ENCODE results near the gene TRHDE.

The TRHDE gene

DNA sequence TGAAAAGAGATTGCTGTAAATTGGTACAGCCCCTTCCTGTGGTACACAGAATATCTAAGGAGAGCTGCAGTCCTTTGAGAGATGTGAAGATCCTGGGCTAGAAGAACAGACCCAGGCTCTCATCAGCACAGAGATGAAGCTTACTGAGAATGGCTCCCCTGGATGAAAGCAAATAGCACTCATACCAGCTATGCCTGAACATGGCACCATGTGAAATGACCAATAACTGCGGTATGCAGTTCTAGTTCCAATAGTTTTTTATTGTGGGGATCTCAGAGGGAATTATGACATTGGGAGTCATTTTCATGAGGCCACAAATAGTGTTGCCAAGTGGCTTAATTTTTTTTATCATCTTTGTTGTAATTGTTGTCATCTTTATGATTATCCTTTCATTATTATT, 15.4 kb upstream of the TRHDE start:
- Histone ChIP-seq H3K4me1 (no peaks in the 10 kb centered on the region), H3K27me3 (no peaks in the 10 kb centered on the region), H3K9ac (no peak overlapping the region), H3K27ac (no peak overlapping the region), H3K4me2 (no peak overlapping the region), H4K20me1 (no peaks in the 10 kb centered on the region), H3K4me3 (no peak overlapping the region), H3K9me3 (replicated peaks in 1 of 11) (peaks cover 0 to 3% (median 0%) of the 10 kb centered on the region in 11 experiments; a peak in 2 of 22 replicates), H3K36me3 (no peaks in the 10 kb centered on the region)
- TF ChIP-seq Cebpa-rat (IDR thresholded peaks at IDR 0.05) = no peak

DNA sequence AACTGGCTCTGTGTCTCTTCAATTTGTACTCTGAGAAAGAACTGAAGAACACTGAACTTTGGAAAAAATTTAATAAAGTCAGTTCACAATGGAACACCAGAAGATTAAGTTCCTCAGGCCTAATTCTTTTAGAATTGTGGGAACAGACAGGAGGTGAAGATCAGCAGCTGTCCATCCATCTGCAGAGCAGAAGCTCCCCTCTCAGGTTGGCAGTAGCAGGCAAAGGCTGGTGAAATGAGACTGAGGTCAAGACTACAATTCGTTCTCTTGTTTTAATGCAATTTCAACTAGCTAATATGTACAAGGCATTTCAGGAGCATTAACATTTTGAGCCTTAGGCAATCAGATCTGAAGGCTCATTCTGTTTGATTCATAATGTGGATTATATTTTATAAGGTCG, 10.3 kb upstream of the TRHDE start:
- Histone ChIP-seq H3K4me3 (no peak overlapping the region), H3K27ac (no peak overlapping the region), H3K9ac (no peak overlapping the region), H3K4me2 (no peak overlapping the region), H3K9me3 (replicated peaks in 1 of 11) (no peaks in the 10 kb centered on the region), H4K20me1 (no peaks in the 10 kb centered on the region), H3K27me3 (no peaks in the 10 kb centered on the region), H3K36me3 (no peaks in the 10 kb centered on the region), H3K4me1 (no peaks in the 10 kb centered on the region)
- no peak for TF ChIP-seq Cebpa-rat (IDR thresholded peaks at IDR 0.05)

DNA sequence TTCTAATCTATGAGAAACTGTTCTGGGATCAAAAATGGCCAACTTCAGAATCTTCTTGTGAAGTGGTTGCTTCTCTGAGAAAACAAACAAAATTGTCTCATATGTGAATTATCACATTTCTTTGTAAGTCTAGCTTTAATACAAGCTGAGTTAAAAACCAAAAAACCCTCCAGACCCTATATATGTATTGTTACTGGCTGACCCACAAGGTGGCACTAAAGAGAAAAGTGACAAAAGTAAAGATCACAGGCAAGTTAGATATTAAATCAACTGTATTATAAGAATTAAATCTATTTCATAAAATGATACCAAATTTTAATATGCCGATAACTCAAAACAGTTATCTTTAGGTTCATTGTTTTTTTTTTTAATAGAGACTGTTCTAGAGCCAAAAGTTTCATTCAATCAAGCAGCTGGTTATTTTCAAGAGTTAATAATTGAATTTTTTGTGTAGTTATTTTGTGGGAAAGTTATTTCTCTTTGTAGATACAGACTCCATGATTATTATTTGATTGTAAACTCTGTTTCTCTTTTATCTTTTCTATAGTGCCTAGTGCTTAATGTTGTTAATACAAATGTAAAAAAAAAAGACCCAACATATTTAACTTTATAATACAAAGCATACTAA, 7.5 kb upstream of the TRHDE start:
- no peak for TF ChIP-seq Cebpa-rat (IDR thresholded peaks at IDR 0.05)
- no peaks in the 10 kb centered on the region for H3K9me3 ChIP-seq (replicated peaks in 1 of 11)
- no peaks in the 10 kb centered on the region for H4K20me1 ChIP-seq

DNA sequence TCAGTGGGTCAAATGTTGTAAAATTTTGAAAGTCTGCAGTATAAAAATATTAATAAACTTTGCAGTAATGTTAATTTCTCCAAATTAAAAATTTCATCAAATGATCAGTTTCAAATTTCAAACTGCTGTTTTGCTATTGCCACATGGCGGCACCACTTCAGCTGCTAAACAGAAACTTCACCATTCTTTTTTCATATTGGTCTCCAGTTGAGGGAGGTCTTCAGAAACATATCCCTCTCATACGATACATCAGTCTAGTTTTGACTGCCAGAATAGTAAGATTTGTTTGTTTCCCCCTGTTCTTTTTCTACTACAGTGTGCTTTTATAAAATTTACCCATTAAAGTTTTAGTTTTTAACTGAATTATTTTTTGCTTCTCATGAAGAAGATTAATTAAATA, 4.2 kb upstream of the TRHDE start:
- Histone ChIP-seq H3K9me3 (replicated peaks in 1 of 11) (peaks cover 10 to 20% (median 15%) of the 10 kb centered on the region in 11 experiments), H3K9ac (no peak overlapping the region), H3K4me1 (peaks cover 0 to 6% (median 0%) of the 10 kb centered on the region in 10 experiments; a peak in 1 of 20 replicates), H3K4me3 (no peak overlapping the region), H3K36me3 (no peaks in the 10 kb centered on the region), H3K27me3 (peaks cover 23 to 37% (median 35%) of the 10 kb centered on the region in 11 experiments), H4K20me1 (no peaks in the 10 kb centered on the region), H3K27ac (no peak overlapping the region), H3K4me2 (no peak overlapping the region)
- TF ChIP-seq Cebpa-rat (IDR thresholded peaks at IDR 0.05) = no peak

More for the DNA sequence above, 7.5 kb upstream of the TRHDE start:
- no peak overlapping the region for H3K4me2 ChIP-seq
- H3K4me1 ChIP-seq = no peaks in the 10 kb centered on the region
- peaks cover 0 to 4% (median 2%) of the 10 kb centered on the region in 11 experiments; a peak in 11 of 22 replicates for H3K27me3 ChIP-seq
- H3K36me3 ChIP-seq = no peaks in the 10 kb centered on the region
- no peak overlapping the region for H3K27ac ChIP-seq
- no peak overlapping the region for H3K4me3 ChIP-seq
- H3K9ac ChIP-seq = no peak overlapping the region

DNA sequence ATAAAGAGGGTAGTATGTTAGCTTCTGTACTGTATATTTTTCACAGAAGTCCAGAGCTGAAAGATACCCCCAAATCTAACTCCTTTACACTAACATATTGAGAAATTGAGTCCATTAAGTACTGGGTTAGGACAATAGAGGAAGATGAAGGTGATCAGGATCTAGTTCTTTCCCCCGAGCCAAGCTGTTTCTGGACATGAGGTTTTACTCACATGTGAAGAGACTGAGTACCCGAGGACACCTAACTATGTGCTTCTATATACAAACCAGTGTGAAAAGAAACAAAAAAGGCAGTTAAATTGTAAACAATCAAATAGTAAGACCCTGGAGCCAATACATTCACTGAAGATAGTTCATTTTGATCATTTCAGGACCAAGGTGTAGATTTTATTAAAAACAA, 3.8 kb upstream of the TRHDE start:
- no peaks in the 10 kb centered on the region for H4K20me1 ChIP-seq
- no peak overlapping the region for H3K4me2 ChIP-seq
- peaks cover 14 to 24% (median 19%) of the 10 kb centered on the region in 11 experiments for H3K9me3 ChIP-seq (replicated peaks in 1 of 11)
- H3K36me3 ChIP-seq = no peaks in the 10 kb centered on the region
- no peak overlapping the region for H3K9ac ChIP-seq
- no peak overlapping the region for H3K27ac ChIP-seq
- peaks cover 0 to 6% (median 0%) of the 10 kb centered on the region in 10 experiments; a peak in 1 of 20 replicates for H3K4me1 ChIP-seq
- peaks cover 23 to 42% (median 39%) of the 10 kb centered on the region in 11 experiments for H3K27me3 ChIP-seq
- no peak overlapping the region for H3K4me3 ChIP-seq
- TF ChIP-seq Cebpa-rat (IDR thresholded peaks at IDR 0.05) = no peak

DNA sequence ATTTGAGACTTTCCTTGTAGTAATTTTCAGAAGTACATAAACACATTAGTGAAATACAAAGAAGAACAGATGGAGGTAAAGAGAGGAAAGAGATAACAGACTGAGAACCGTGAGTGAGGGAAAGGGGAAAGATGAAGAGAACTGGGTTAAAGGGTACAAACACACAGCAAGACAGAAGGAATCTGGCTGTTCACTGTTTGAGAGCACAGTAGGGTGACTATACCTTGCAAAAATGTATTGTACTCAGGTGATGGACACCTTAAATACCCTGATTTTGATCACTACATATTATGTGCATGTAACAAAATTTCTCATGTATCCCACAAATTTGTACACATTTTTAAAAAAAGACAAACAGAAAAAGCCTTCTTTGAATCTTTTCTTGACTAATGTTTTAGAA, 2.7 kb upstream of the TRHDE start:
- no peak for TF ChIP-seq Cebpa-rat (IDR thresholded peaks at IDR 0.05)
- H3K9me3 ChIP-seq (replicated peaks in 1 of 11) = peaks cover 16 to 32% (median 28%) of the 10 kb centered on the region in 11 experiments
- no peak overlapping the region for H3K9ac ChIP-seq
- no peaks in the 10 kb centered on the region for H3K36me3 ChIP-seq
- H3K4me3 ChIP-seq = no peak overlapping the region
- peaks cover 23 to 48% (median 42%) of the 10 kb centered on the region in 11 experiments for H3K27me3 ChIP-seq
- no peak overlapping the region for H3K4me2 ChIP-seq
- H3K27ac ChIP-seq = no peak overlapping the region
- H3K4me1 ChIP-seq = peaks cover 0 to 6% (median 0%) of the 10 kb centered on the region in 10 experiments; a peak in 1 of 20 replicates
- no peaks in the 10 kb centered on the region for H4K20me1 ChIP-seq

DNA sequence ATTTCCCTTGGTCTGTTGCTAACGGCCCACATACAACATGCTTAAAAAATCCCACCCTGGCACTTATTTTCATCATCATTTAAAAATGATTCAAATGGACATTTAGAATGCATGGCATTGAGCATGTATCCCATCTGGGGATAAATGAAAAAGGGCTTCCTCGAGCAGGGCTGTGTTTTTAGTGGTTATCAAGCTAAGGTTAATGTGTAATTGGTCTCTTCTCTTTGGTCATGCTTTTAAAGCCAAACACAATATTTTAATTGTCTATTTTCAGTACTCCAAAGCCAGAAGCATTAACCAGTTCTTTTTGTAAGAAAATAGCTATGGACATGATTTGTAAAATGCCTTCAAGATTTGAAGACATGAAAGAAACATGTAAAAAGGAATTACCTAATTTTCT, 1.9 kb upstream of the TRHDE start:
- Histone ChIP-seq H3K27ac (no peak overlapping the region), H3K4me2 (no peak overlapping the region), H3K4me3 (no peak overlapping the region)

DNA sequence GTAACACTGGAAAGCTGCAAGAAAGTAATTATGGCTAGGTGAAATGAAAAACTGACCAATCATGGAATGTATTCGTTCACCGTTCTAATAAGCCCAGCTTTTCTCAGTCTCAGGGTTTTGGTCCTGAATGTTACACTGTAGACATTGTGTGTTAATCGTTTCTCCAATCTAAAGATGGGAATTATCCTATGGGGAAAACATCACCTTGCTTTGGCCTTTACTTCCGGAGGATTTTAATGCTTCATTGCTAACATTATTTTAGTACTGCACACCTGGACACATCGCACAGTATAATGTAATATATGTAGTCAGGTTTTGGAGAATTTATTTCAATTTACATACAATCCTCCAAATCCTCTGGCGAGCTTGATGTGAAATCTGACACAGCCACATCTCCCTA, 1.2 kb upstream of the TRHDE start:
- Histone ChIP-seq H3K27ac (no peak overlapping the region), H3K4me3 (peak overlapping the region in 1 of 10 experiments; percentile 56; a peak in 1 of 20 replicates)

More for the DNA sequence above, 1.9 kb upstream of the TRHDE start:
- Histone ChIP-seq H3K27me3 (peaks cover 23 to 48% (median 42%) of the 10 kb centered on the region in 11 experiments), H3K36me3 (no peaks in the 10 kb centered on the region), H3K9me3 (replicated peaks in 1 of 11) (peaks cover 16 to 32% (median 28%) of the 10 kb centered on the region in 11 experiments), H3K4me1 (peaks cover 0 to 6% (median 0%) of the 10 kb centered on the region in 10 experiments; a peak in 1 of 20 replicates), H3K9ac (no peak overlapping the region), H4K20me1 (no peaks in the 10 kb centered on the region)
- no peak for TF ChIP-seq Cebpa-rat (IDR thresholded peaks at IDR 0.05)

DNA sequence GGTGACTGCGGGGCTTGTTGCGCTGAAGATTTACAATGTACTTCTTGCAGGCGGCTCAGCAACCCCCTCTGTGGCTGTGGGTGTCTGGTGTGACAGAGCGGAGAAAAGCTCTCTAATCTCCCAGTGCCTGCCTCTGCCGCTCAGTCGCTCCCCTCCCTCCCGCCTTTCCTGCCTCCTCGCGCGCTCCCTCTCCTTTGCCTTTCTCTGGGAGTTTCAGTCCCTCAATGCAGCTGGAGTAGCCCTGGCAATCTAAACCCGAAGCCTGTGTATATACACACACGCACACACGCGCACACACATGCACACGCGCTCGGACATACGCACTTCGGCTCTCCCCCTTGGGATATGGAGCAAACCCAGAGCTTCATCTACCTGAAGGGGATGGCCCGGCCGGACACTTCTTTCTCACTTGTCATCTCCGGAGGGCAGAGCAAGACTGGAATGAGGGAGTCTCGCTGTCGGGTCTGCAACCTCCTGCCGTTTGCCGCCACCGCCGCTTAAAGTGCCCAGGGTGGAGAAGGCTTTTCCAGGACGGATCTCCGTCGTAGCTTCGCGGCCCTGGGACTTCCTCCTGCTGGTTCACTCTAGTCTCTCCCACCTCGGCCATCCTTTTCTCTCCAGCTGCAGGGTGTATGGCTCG, 599 bp upstream of the TRHDE start:
- H3K9ac ChIP-seq = peak overlapping the region in 3 of 11 experiments; percentile 18 to 19 (median 19); a peak in 4 of 22 replicates
- H3K27ac ChIP-seq = no peak overlapping the region
- peaks cover 16 to 32% (median 28%) of the 10 kb centered on the region in 11 experiments for H3K9me3 ChIP-seq (replicated peaks in 1 of 11)
- H3K4me2 ChIP-seq = peak overlapping the region; percentile 60 to 86 (median 68)
- H3K4me3 ChIP-seq = peak overlapping the region; percentile 48 to 66 (median 54)
- no peaks in the 10 kb centered on the region for H3K36me3 ChIP-seq
- no peak for TF ChIP-seq Cebpa-rat (IDR thresholded peaks at IDR 0.05)
- H3K27me3 ChIP-seq = peaks cover 23 to 48% (median 42%) of the 10 kb centered on the region in 11 experiments
- H4K20me1 ChIP-seq = no peaks in the 10 kb centered on the region
- H3K4me1 ChIP-seq = peaks cover 0 to 6% (median 0%) of the 10 kb centered on the region in 10 experiments; a peak in 1 of 20 replicates

More for the DNA sequence above, 1.2 kb upstream of the TRHDE start:
- Histone ChIP-seq H3K27me3 (peaks cover 23 to 48% (median 42%) of the 10 kb centered on the region in 11 experiments), H3K4me1 (peaks cover 0 to 6% (median 0%) of the 10 kb centered on the region in 10 experiments; a peak in 1 of 20 replicates), H4K20me1 (no peaks in the 10 kb centered on the region), H3K36me3 (no peaks in the 10 kb centered on the region), H3K9me3 (replicated peaks in 1 of 11) (peaks cover 16 to 32% (median 28%) of the 10 kb centered on the region in 11 experiments), H3K4me2 (peak overlapping the region in 2 of 11 experiments; percentile 67 to 86; a peak in 1 of 22 replicates), H3K9ac (no peak overlapping the region)
- TF ChIP-seq Cebpa-rat (IDR thresholded peaks at IDR 0.05) = no peak
